Esophagus muscularis mucosa (tissue), 4 donors: ENCODE data around the gene PCGF2. TPM values are rescaled to one million over a fixed set of nuclear protein-coding genes. Genes with fewer than 3 reads are reported as not detected.

Source experiments
- DNase-seq: peaks from one replicate; pipeline ENCODE4 v3.0.0-alpha.2; 2017; ENCODE audit errors: extremely low spot score
- H3K27ac ChIP-seq, 4 donors: fragments of 200-600 bp; sonication (generic); replicated peaks in 1 of 4; 1 replicate in 3 of 4; 2 replicates in 1 of 4; pipeline ENCODE4 v1.5.1; 2016 to 2019; ENCODE audit warnings: mild to moderate bottlenecking in 1 of 4
- H3K27me3 ChIP-seq, 4 donors: fragments of 200-600 bp; sonication (generic); one replicate each; pipeline versions ENCODE4 v1.5.1 to v1.6.0; 2016 to 2019
- H3K36me3 ChIP-seq, 4 donors: fragments of 200-600 bp; sonication (generic); one replicate each; pipeline ENCODE4 v1.5.1; 2016 to 2019
- H3K4me1 ChIP-seq, 4 donors: fragments of 200-600 bp; sonication (generic); one replicate each; pipeline ENCODE4 v1.5.1; 2016 to 2019
- H3K4me3 ChIP-seq, 4 donors: fragments of 200-600 bp; sonication (generic); 1 replicate in 2 of 4; 2 replicates in 2 of 4; pipeline ENCODE4 v1.5.1; 2016 to 2019; ENCODE audit warnings: mild to moderate bottlenecking in 4 of 4, moderate library complexity in 1 of 4
- H3K9me3 ChIP-seq, 4 donors: fragments of 200-600 bp; sonication (generic); 1 replicate in 3 of 4; 2 replicates in 1 of 4; pipeline ENCODE4 v1.5.1; 2016 to 2019
- CTCF ChIP-seq, 3 experiments: fragments of 200-600 bp in 2 of 3; fragments of 450-650 bp in 1 of 3; sonication (generic) in 2 of 3; IDR thresholded peaks; one replicate each; pipeline ENCODE4 v1.5.1; 2017 to 2019; ENCODE audit warnings: antibody characterized with exemption in 3 of 3, mild to moderate bottlenecking in 2 of 3, moderate library complexity in 1 of 3
- EP300 ChIP-seq: sonication (generic); formaldehyde crosslinking; IDR thresholded peaks from one replicate; pipeline ENCODE4 v1.6.1; 2017; ENCODE audit warnings: antibody characterized with exemption
- POLR2A ChIP-seq: fragments of 450-650 bp; IDR thresholded peaks from one replicate; pipeline ENCODE4 v1.6.1; 2017; ENCODE audit warnings: antibody characterized with exemption, moderate library complexity, mild to moderate bottlenecking, low read depth
- POLR2AphosphoS5 ChIP-seq, 2 donors: sonication (generic); formaldehyde crosslinking; IDR thresholded peaks; one replicate each; pipeline ENCODE4 v1.6.1; 2017; ENCODE audit warnings: antibody characterized with exemption in 2 of 2
- WGBS: methylation state at CpG from one replicate; pipeline ENCODE4 v1.1.5; 2018; 5-methylcytosine and 5-hydroxymethylcytosine counted together
- intact Hi-C: fragments of 100-400 bp; cut with DNase I; formaldehyde crosslinking; loops from one replicate; pipeline ENCODE4 v1.15.1; 2023
- total RNA-seq, 4 donors: library from RNA; depleted of rRNA; stranded (reverse); fragments of >200 nt; gene quantifications; one replicate each; pipeline versions ENCODE4 v1.1.0 to v1.2.1, GENCODE V29; 2016

Gene PCGF2
- total RNA-seq, 4 donors from 2014 or later, result 10.3 to 15.7 (median 12.4) TPM

- no peaks in the 10 kb centered on the region for H3K9me3 ChIP-seq
- H3K4me3 ChIP-seq, result no peak overlapping the region
- peaks cover 0 to 12% (median 8%) of the 10 kb centered on the region in 4 donors for H3K4me1 ChIP-seq
- intact Hi-C loops, result no loop called here
- no peaks in the 10 kb centered on the region for H3K27me3 ChIP-seq
- H3K27ac ChIP-seq, result no peak overlapping the region
- WGBS, result 84% methylated on average over 9 of the region's 9 CpGs
- TF ChIP-seq EP300 (no peak), POLR2A (no peak), CTCF (IDR thresholded peaks at IDR 0.05) (no peak), POLR2AphosphoS5 (IDR thresholded peaks at IDR 0.05) (no peak)
- peaks cover 65 to 100% (median 96%) of the 10 kb centered on the region in 4 donors for H3K36me3 ChIP-seq
- no peak for DNase-seq
These were observed 32.8 kb downstream of the PCGF2 start for GRCh38 chr17:38715216-38715943.

GRCh38 chr17:38713456-38714075, 34.6 kb downstream of the PCGF2 start:
- intact Hi-C loops, result no loop called here
- Histone ChIP-seq H3K36me3 (peaks cover 70 to 100% (median 94%) of the 10 kb centered on the region in 4 donors), H3K27ac (no peak overlapping the region), H3K9me3 (no peaks in the 10 kb centered on the region), H3K4me1 (peaks cover 0 to 13% (median 9%) of the 10 kb centered on the region in 4 donors), H3K4me3 (no peak overlapping the region), H3K27me3 (no peaks in the 10 kb centered on the region)
- TF ChIP-seq CTCF (IDR thresholded peaks at IDR 0.05) (no peak), POLR2A (no peak), POLR2AphosphoS5 (IDR thresholded peaks at IDR 0.05) (no peak), EP300 (no peak)
- no peak for DNase-seq
- WGBS, result 68% methylated on average over 11 of the region's 11 CpGs

- no peaks in the 10 kb centered on the region for H3K9me3 ChIP-seq
- H3K4me1 ChIP-seq, result peaks cover 4 to 20% (median 11%) of the 10 kb centered on the region in 4 donors
- no peak overlapping the region for H3K4me3 ChIP-seq
- 94% methylated on average over 10 of the region's 10 CpGs for WGBS
- intact Hi-C loops, result no loop called here
- H3K27ac ChIP-seq, result no peak overlapping the region
- H3K36me3 ChIP-seq, result peaks cover 60 to 100% (median 91%) of the 10 kb centered on the region in 4 donors
- no peaks in the 10 kb centered on the region for H3K27me3 ChIP-seq
- TF ChIP-seq POLR2A, result no peak
- TF ChIP-seq CTCF (IDR thresholded peaks at IDR 0.05), result no peak
- no peak for TF ChIP-seq EP300
- TF ChIP-seq POLR2AphosphoS5 (IDR thresholded peaks at IDR 0.05), result no peak
- DNase-seq, result no peak
These were observed 35.5 kb downstream of the PCGF2 start for GRCh38 chr17:38712593-38712992.

GRCh38 chr17:38711792-38712571, 36.2 kb downstream of the PCGF2 start:
- DNase-seq, result no peak
- H3K36me3 ChIP-seq, result peaks cover 54 to 98% (median 90%) of the 10 kb centered on the region in 4 donors
- 77% methylated on average over 21 of the region's 26 CpGs for WGBS
- H3K4me1 ChIP-seq, result peaks cover 10 to 26% (median 17%) of the 10 kb centered on the region in 4 donors
- no peaks in the 10 kb centered on the region for H3K9me3 ChIP-seq
- H3K27ac ChIP-seq, result no peak overlapping the region
- H3K27me3 ChIP-seq, result no peaks in the 10 kb centered on the region
- no peak overlapping the region for H3K4me3 ChIP-seq
- intact Hi-C loops, result no loop called here
- TF ChIP-seq CTCF (IDR thresholded peaks at IDR 0.05), result no peak
- no peak for TF ChIP-seq EP300
- TF ChIP-seq POLR2A, result no peak
- no peak for TF ChIP-seq POLR2AphosphoS5 (IDR thresholded peaks at IDR 0.05)
